Measurements from ENCODE around the gene VEZF1.

The VEZF1 gene

GRCh38 chr17:57987581-57988300 lies at the start of gene VEZF1:
Gene VEZF1, minus strand, starts transcription at chr17:57988254. Its CDS starts 143 bp downstream, at chr17:57988111.
- no peak for TF ChIP-seq CTCF (IDR thresholded peaks at IDR 0.05; ENCODE audit: extremely low read depth, missing control alignments)
- peak; percentile 93 for DNase-seq (ENCODE audit: low spot score)

- no peak for DNase-seq (ENCODE audit: low spot score)
- no peak for TF ChIP-seq CTCF (IDR thresholded peaks at IDR 0.05; ENCODE audit: extremely low read depth, missing control alignments)
Observed at GRCh38 chr17:58032691-58033415, 44.8 kb upstream of the VEZF1 start.

- no peak for TF ChIP-seq CTCF (IDR thresholded peaks at IDR 0.05; ENCODE audit: extremely low read depth, missing control alignments)
- no peak for DNase-seq (ENCODE audit: low spot score)
Observed at GRCh38 chr17:58028578-58028977, 40.5 kb upstream of the VEZF1 start.

- no peak for TF ChIP-seq CTCF (IDR thresholded peaks at IDR 0.05; ENCODE audit: extremely low read depth, missing control alignments)
- no peak for DNase-seq (ENCODE audit: low spot score)
Observed at GRCh38 chr17:58020401-58020800, 32.3 kb upstream of the VEZF1 start.

- no peak for TF ChIP-seq CTCF (IDR thresholded peaks at IDR 0.05; ENCODE audit: extremely low read depth, missing control alignments)
- DNase-seq (ENCODE audit: low spot score) = no peak
Observed at GRCh38 chr17:58019521-58019920, 31.5 kb upstream of the VEZF1 start.

- DNase-seq (ENCODE audit: low spot score) = no peak
- no peak for TF ChIP-seq CTCF (IDR thresholded peaks at IDR 0.05; ENCODE audit: extremely low read depth, missing control alignments)
Observed at GRCh38 chr17:58019039-58019438, 31.0 kb upstream of the VEZF1 start.

GRCh38 chr17:58010067-58010799 lies 22.2 kb upstream of the VEZF1 start:
- DNase-seq (ENCODE audit: low spot score) = no peak
- no peak for TF ChIP-seq CTCF (IDR thresholded peaks at IDR 0.05; ENCODE audit: extremely low read depth, missing control alignments)
